ENCODE measurements around the gene RXFP1. TPM values are rescaled to one million over a fixed set of nuclear protein-coding genes. Genes with fewer than 3 reads are reported as not detected.

Gene RXFP1
- total RNA-seq, 4 donors from 2014 or later: 0.10 TPM; not detected in 3

- intact Hi-C loops (cut with DNase I; ENCODE audit: low total_unique reads): no loop called here
- no peak for DNase-seq (ENCODE audit: low spot score in 2 of 2)
- TF ChIP-seq CTCF (IDR thresholded peaks at IDR 0.05) (no peak), POLR2A (IDR thresholded peaks at IDR 0.05) (no peak)
- no peak overlapping the region for H3K4me3 ChIP-seq (ENCODE audit: low read depth, poor library complexity, severe bottlenecking)
- WGBS, 2 donors: 90 to 91% methylated on average over 5 of the region's 5 CpGs
Measured at GRCh38 chr4:158541506-158541905, 19.8 kb downstream of the RXFP1 start.

GRCh38 chr4:158543191-158543590, 21.5 kb downstream of the RXFP1 start:
- intact Hi-C loops (cut with DNase I; ENCODE audit: low total_unique reads): no loop called here
- 88 to 95% methylated on average over 1 of the region's 1 CpG for WGBS, 2 donors
- no peak overlapping the region for H3K4me3 ChIP-seq (ENCODE audit: low read depth, poor library complexity, severe bottlenecking)
- no peak for DNase-seq (ENCODE audit: low spot score in 2 of 2)
- no peak for TF ChIP-seq POLR2A (IDR thresholded peaks at IDR 0.05)
- TF ChIP-seq CTCF (IDR thresholded peaks at IDR 0.05): no peak

GRCh38 chr4:158544141-158544540, 22.5 kb downstream of the RXFP1 start:
- intact Hi-C loops (cut with DNase I; ENCODE audit: low total_unique reads): no loop called here
- 98 to 100% methylated on average over 1 of the region's 1 CpG for WGBS, 2 donors
- DNase-seq (ENCODE audit: low spot score in 2 of 2): no peak
- H3K4me3 ChIP-seq (ENCODE audit: low read depth, poor library complexity, severe bottlenecking): no peak overlapping the region
- TF ChIP-seq POLR2A (IDR thresholded peaks at IDR 0.05): no peak
- TF ChIP-seq CTCF (IDR thresholded peaks at IDR 0.05): no peak

GRCh38 chr4:158553364-158553763, 31.7 kb downstream of the RXFP1 start:
- no peak overlapping the region for H3K4me3 ChIP-seq (ENCODE audit: low read depth, poor library complexity, severe bottlenecking)
- TF ChIP-seq CTCF (IDR thresholded peaks at IDR 0.05) (no peak), POLR2A (IDR thresholded peaks at IDR 0.05) (no peak)
- 60 to 66% methylated on average over 3 of the region's 3 CpGs for WGBS, 2 donors
- intact Hi-C loops (cut with DNase I; ENCODE audit: low total_unique reads): no loop called here
- no peak for DNase-seq (ENCODE audit: low spot score in 2 of 2)

GRCh38 chr4:158560284-158560683, 38.6 kb downstream of the RXFP1 start:
- H3K4me3 ChIP-seq (ENCODE audit: low read depth, poor library complexity, severe bottlenecking): no peak overlapping the region
- TF ChIP-seq POLR2A (IDR thresholded peaks at IDR 0.05) (no peak), CTCF (IDR thresholded peaks at IDR 0.05) (no peak)
- WGBS, 2 donors: 88 to 91% methylated on average over 6 of the region's 6 CpGs
- intact Hi-C loops (cut with DNase I; ENCODE audit: low total_unique reads): no loop called here
- DNase-seq (ENCODE audit: low spot score in 2 of 2): no peak

GRCh38 chr4:158566860-158567259, 45.2 kb downstream of the RXFP1 start:
- H3K4me3 ChIP-seq (ENCODE audit: low read depth, poor library complexity, severe bottlenecking): no peak overlapping the region
- DNase-seq (ENCODE audit: low spot score in 2 of 2): no peak
- 94 to 95% methylated on average over 6 to 7 of the region's 18 CpGs for whole genome bisulfite sequencing, 2 donors
- TF ChIP-seq CTCF (IDR thresholded peaks at IDR 0.05) (no peak), POLR2A (IDR thresholded peaks at IDR 0.05) (no peak)
- intact Hi-C loops (cut with DNase I; ENCODE audit: low total_unique reads): no loop called here
